DOHH2 (cell line): ENCODE data around the gene ETHE1.

ENCODE experiments used
- CTCF ChIP-seq: fragments of 200-600 bp; sonication (generic); IDR thresholded peaks from one replicate; pipeline ENCODE4 v1.5.1; 2014; ENCODE audit warnings: antibody characterized with exemption, mild to moderate bottlenecking, low read depth, low read length; ENCODE audit not compliant: poor library complexity, severe bottlenecking
- EZH2phosphoT487 ChIP-seq: fragments of 200-600 bp; sonication (generic); IDR thresholded peaks from 2 replicates; pipeline ENCODE4 v1.6.1; 2017; ENCODE audit warnings: borderline replicate concordance, mild to moderate bottlenecking, antibody characterized with exemption, low read length, moderate library complexity, mixed read lengths

- TF ChIP-seq CTCF (no peak), EZH2phosphoT487 (no peak)
Observed at GRCh38 chr19:43470288-43470687, 56.7 kb downstream of the ETHE1 start.
